Measurements from ENCODE around the gene CBFA2T3.

The CBFA2T3 gene

DNA sequence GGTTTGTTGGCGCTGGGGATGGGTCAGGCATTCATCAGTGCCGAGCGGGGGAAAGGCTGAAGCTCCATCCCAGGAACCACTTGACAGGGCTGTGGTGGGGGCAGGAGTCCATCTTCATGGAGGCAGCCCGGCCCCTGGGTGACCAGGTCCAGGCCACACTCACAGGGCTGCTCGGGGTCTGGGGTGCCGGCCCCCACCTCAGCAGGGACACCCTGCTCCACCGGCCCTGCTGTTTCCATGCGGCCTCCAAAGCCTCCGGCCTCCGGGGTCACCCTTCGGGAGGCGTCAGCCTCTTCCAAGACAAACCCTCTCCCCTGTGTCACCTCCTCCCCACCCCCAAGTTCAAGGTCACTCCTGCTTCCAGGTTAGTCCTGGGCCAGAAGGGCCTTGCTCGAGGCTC, 142.3 kb downstream of the CBFA2T3 start (continued):
- TF ChIP-seq REST (tag by site-specific recombination; IDR thresholded peaks at IDR 0.05) = no peak

DNA sequence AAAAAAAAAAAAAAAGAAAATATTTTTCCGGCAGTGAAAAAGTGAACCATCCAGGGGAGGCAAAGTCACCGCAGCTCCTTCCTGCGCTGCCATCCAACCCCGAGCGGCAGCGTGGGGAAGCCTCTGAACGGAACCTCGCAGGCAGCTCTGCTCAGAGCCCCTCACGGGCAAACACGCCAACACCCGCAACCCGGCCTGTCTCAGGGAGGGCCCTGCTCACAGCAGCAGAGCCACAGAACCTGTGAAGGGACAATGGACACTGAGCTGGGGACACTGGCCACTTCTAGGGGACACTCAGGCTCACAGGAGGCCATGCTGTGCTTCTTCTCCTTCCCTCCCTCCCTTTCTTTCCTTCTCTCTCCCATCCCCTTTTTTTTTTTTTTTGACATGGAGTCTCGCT, 143.9 kb downstream of the CBFA2T3 start:
- ChIA-PET POLR2A (no interaction called here), CTCF (no interaction called here)
- Histone ChIP-seq H3K4me3 (ENCODE audit: low read depth, low read length) (no peak overlapping the region), H3K36me3 (ENCODE audit: control insufficient read depth in 2 of 2, insufficient read depth in 1 of 2, low read length in 2 of 2) (peaks cover 0 to 3% of the 10 kb centered on the region in 2 experiments; a peak in 1 of 3 replicates), H3K27ac (ENCODE audit: extremely low read depth, low read depth, low read length) (no peak overlapping the region), H3K9me3 (ENCODE audit: control insufficient read depth, insufficient read depth, low read depth, low read length) (no peaks in the 10 kb centered on the region), H3K4me1 (ENCODE audit: control insufficient read depth, insufficient read depth, low read length) (no peaks in the 10 kb centered on the region)
- TF ChIP-seq GLI2 (tag by site-specific recombination; IDR thresholded peaks at IDR 0.05; ENCODE audit: borderline replicate concordance, low read depth) = no peak

GRCh38 chr16:88831838-88832237, 145.2 kb downstream of the CBFA2T3 start:
- TF ChIP-seq ZNF19 (tag by site-specific recombination; IDR thresholded peaks at IDR 0.05; ENCODE audit: low read depth) = no peak
- TF ChIP-seq ZNF660 (tag by site-specific recombination; IDR thresholded peaks at IDR 0.05) = no peak
- TF ChIP-seq, protein P1, sequence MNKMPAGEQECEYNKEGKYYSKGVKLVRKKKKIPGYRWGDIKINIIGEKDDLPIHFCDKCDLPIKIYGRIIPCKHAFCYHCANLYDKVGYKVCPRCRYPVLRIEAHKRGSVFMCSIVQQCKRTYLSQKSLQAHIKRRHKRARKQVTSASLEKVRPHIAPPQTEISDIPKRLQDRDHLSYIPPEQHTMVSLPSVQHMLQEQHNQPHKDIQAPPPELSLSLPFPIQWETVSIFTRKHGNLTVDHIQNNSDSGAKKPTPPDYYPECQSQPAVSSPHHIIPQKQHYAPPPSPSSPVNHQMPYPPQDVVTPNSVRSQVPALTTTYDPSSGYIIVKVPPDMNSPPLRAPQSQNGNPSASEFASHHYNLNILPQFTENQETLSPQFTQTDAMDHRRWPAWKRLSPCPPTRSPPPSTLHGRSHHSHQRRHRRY (tag by site-specific recombination; IDR thresholded peaks at IDR 0.05) = no peak
- no peak for TF ChIP-seq ATF2 (tag by site-specific recombination; IDR thresholded peaks at IDR 0.05; ENCODE audit: low read depth)
- TF ChIP-seq, protein P2, sequence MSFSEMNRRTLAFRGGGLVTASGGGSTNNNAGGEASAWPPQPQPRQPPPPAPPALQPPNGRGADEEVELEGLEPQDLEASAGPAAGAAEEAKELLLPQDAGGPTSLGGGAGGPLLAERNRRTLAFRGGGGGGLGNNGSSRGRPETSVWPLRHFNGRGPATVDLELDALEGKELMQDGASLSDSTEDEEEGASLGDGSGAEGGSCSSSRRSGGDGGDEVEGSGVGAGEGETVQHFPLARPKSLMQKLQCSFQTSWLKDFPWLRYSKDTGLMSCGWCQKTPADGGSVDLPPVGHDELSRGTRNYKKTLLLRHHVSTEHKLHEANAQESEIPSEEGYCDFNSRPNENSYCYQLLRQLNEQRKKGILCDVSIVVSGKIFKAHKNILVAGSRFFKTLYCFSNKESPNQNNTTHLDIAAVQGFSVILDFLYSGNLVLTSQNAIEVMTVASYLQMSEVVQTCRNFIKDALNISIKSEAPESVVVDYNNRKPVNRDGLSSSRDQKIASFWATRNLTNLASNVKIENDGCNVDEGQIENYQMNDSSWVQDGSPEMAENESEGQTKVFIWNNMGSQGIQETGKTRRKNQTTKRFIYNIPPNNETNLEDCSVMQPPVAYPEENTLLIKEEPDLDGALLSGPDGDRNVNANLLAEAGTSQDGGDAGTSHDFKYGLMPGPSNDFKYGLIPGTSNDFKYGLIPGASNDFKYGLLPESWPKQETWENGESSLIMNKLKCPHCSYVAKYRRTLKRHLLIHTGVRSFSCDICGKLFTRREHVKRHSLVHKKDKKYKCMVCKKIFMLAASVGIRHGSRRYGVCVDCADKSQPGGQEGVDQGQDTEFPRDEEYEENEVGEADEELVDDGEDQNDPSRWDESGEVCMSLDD (tag by site-specific recombination; IDR thresholded peaks at IDR 0.05) = no peak
- TF ChIP-seq SETDB1 (IDR thresholded peaks at IDR 0.05; ENCODE audit: insufficient read length, low read length) = no peak
- TF ChIP-seq, protein P3, sequence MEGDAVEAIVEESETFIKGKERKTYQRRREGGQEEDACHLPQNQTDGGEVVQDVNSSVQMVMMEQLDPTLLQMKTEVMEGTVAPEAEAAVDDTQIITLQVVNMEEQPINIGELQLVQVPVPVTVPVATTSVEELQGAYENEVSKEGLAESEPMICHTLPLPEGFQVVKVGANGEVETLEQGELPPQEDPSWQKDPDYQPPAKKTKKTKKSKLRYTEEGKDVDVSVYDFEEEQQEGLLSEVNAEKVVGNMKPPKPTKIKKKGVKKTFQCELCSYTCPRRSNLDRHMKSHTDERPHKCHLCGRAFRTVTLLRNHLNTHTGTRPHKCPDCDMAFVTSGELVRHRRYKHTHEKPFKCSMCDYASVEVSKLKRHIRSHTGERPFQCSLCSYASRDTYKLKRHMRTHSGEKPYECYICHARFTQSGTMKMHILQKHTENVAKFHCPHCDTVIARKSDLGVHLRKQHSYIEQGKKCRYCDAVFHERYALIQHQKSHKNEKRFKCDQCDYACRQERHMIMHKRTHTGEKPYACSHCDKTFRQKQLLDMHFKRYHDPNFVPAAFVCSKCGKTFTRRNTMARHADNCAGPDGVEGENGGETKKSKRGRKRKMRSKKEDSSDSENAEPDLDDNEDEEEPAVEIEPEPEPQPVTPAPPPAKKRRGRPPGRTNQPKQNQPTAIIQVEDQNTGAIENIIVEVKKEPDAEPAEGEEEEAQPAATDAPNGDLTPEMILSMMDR (tag by site-specific recombination; IDR thresholded peaks at IDR 0.05) = no peak
- TF ChIP-seq KLF7 (tag by site-specific recombination; IDR thresholded peaks at IDR 0.05; ENCODE audit: borderline replicate concordance) = no peak
- TF ChIP-seq SP7 (tag by site-specific recombination; IDR thresholded peaks at IDR 0.05) = no peak
- H3K36me3 ChIP-seq (ENCODE audit: control insufficient read depth in 2 of 2, insufficient read depth in 1 of 2, low read length in 2 of 2) = peaks cover 0 to 3% of the 10 kb centered on the region in 2 experiments; a peak in 1 of 3 replicates
- H3K4me3 ChIP-seq (ENCODE audit: low read depth, low read length) = no peak overlapping the region
- ChIA-PET POLR2A (no interaction called here), CTCF (no interaction called here)
- H3K27ac ChIP-seq (ENCODE audit: extremely low read depth, low read depth, low read length) = no peak overlapping the region
- H3K4me1 ChIP-seq (ENCODE audit: control insufficient read depth, insufficient read depth, low read length) = no peaks in the 10 kb centered on the region
- H3K9me3 ChIP-seq (ENCODE audit: control insufficient read depth, insufficient read depth, low read depth, low read length) = no peaks in the 10 kb centered on the region

All from HEK293 (cell line).